OCI-M2 (cell line): Measurements from ENCODE around the gene C11orf54.
A peak's percentile ranks its signal among the peaks of the same experiment; 100 is the strongest.

ENCODE experiments used
- DNase-seq: peaks from one replicate; lab custom pipeline; 2025; ENCODE audit not compliant: unreplicated experiment; lab: John Stamatoyannopoulos, UW

Gene C11orf54

GRCh38 chr11:93741094-93741881 is at the start of gene C11orf54, which contains the start of gene TAF1D:
TSS of gene C11orf54 (plus strand) at chr11:93741672. CDS start at chr11:93747394, 5,722 bp downstream.
TSS of gene TAF1D (minus strand) at chr11:93741495. CDS start at chr11:93739304, 2,191 bp downstream.
- peak; percentile 79 for DNase-seq

GRCh38 chr11:93694109-93694508 is 47.4 kb upstream of the C11orf54 start:
- DNase-seq = no peak

GRCh38 chr11:93694557-93694956 is 46.9 kb upstream of the C11orf54 start:
- DNase-seq = no peak

GRCh38 chr11:93697611-93698010 is 43.9 kb upstream of the C11orf54 start:
- DNase-seq = no peak

GRCh38 chr11:93700830-93701229 is 40.6 kb upstream of the C11orf54 start:
- no peak for DNase-seq

GRCh38 chr11:93704237-93704636 is 37.2 kb upstream of the C11orf54 start:
- no peak for DNase-seq

- DNase-seq = no peak
These were observed 31.2 kb upstream of the C11orf54 start for GRCh38 chr11:93710239-93710638.

GRCh38 chr11:93712678-93713077 is 28.8 kb upstream of the C11orf54 start:
- no peak for DNase-seq

GRCh38 chr11:93715797-93716396 is 25.6 kb upstream of the C11orf54 start:
- DNase-seq = no peak

GRCh38 chr11:93717501-93717900 is 24.0 kb upstream of the C11orf54 start:
- DNase-seq = no peak

- DNase-seq = no peak
These were observed 23.4 kb upstream of the C11orf54 start for GRCh38 chr11:93718057-93718563.

GRCh38 chr11:93719310-93719709 is 22.2 kb upstream of the C11orf54 start:
- no peak for DNase-seq

GRCh38 chr11:93720522-93720921 is 20.9 kb upstream of the C11orf54 start:
- DNase-seq = no peak

GRCh38 chr11:93724089-93724488 is 17.4 kb upstream of the C11orf54 start:
- DNase-seq = no peak

GRCh38 chr11:93727985-93728791 is 13.3 kb upstream of the C11orf54 start:
- no peak for DNase-seq

- DNase-seq = no peak
These were observed 12.7 kb upstream of the C11orf54 start for GRCh38 chr11:93728792-93729128.

GRCh38 chr11:93729129-93729616 is 12.3 kb upstream of the C11orf54 start:
- no peak for DNase-seq

GRCh38 chr11:93730108-93731107 is 11.1 kb upstream of the C11orf54 start:
- no peak for DNase-seq

- DNase-seq = no peak
These were observed 9.1 kb upstream of the C11orf54 start for GRCh38 chr11:93732237-93732892.

- no peak for DNase-seq
These were observed 8.0 kb upstream of the C11orf54 start for GRCh38 chr11:93733474-93733873.
